BJ (cell line): ENCODE data around the gene HLA-A. TPM values are rescaled to one million over a fixed set of nuclear protein-coding genes. Genes with fewer than 3 reads are reported as not detected.
A peak's percentile ranks its signal among the peaks of the same experiment; 100 is the strongest.
"Not testable (repeated sequence)": the region's sequence is repeated elsewhere in the genome, so short reads cannot be mapped to it uniquely, and the experiment has no call there.

Experiments
- CTCF ChIA-PET: fragments of 350-600 bp; formaldehyde crosslinking; extraction: SDS; loops from one replicate; lab custom pipeline; 2021; ENCODE audit warnings: antibody characterized with exemption, inconsistent platforms; lab: Yijun Ruan, JAX
- POLR2A ChIA-PET: fragments of 300-600 bp; sonication (Branson Sonifier 250); formaldehyde crosslinking; extraction: SDS; loops from one replicate; lab custom pipeline; 2021; ENCODE audit warnings: antibody characterized with exemption; lab: Charles Lee
- DNase-seq: peaks from one replicate; pipeline ENCODE4 v3.0.0-alpha.2; 2011; ENCODE audit warnings: low read depth
- H3K27me3 ChIP-seq: 2 replicates; pipeline ENCODE4 v1.6.0; 2011; ENCODE audit warnings: low read length; ENCODE audit not compliant: control insufficient read depth, insufficient read depth
- H3K36me3 ChIP-seq: 2 replicates; pipeline ENCODE4 v1.5.1; 2011; ENCODE audit warnings: low read length; ENCODE audit not compliant: control insufficient read depth, insufficient read depth
- H3K4me3 ChIP-seq: 2 replicates; pipeline ENCODE4 v1.5.1; 2011; ENCODE audit warnings: low read depth, mild to moderate bottlenecking, control low read depth, low read length
- polyA plus RNA-seq: library from polyadenylated mRNA; depleted of rRNA; stranded (reverse); fragments of >200 nt; gene quantifications from 2 replicates; pipeline ENCODE4 v1.2.3, GENCODE V29; 2011
- TF ChIP-seq, protein P1 (sequence below): IDR thresholded peaks from 2 replicates; pipeline ENCODE4 v1.5.1; 2011; ENCODE audit warnings: low read depth, mild to moderate bottlenecking, control low read depth, inconsistent platforms, low read length, moderate library complexity; ENCODE audit not compliant: insufficient read depth

The HLA-A gene
- polyA plus RNA-seq, 1 experiment, result 737 TPM

DNA sequence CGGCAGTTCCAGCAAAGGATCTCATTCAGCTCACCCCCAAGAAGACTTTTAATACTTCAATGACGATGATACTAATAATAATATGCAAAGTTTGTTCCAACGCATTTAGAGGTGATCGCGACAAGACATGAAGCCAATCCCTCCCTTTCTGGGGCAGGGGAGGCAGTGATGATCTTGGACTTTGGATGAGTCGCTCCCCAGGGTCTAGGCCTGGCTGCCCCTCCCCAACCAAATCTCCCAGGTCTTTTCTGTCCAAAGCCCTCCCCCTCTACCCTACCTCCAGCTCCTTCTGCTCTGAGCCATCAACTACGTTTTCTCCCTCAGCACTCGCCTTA is 33.9 kb downstream of the HLA-A start:
- Histone ChIP-seq H3K36me3 (no peaks in the 10 kb centered on the region), H3K4me3 (peak overlapping the region; percentile 52), H3K27me3 (peaks cover 12% of the 10 kb centered on the region)
- TF ChIP-seq, protein P1, sequence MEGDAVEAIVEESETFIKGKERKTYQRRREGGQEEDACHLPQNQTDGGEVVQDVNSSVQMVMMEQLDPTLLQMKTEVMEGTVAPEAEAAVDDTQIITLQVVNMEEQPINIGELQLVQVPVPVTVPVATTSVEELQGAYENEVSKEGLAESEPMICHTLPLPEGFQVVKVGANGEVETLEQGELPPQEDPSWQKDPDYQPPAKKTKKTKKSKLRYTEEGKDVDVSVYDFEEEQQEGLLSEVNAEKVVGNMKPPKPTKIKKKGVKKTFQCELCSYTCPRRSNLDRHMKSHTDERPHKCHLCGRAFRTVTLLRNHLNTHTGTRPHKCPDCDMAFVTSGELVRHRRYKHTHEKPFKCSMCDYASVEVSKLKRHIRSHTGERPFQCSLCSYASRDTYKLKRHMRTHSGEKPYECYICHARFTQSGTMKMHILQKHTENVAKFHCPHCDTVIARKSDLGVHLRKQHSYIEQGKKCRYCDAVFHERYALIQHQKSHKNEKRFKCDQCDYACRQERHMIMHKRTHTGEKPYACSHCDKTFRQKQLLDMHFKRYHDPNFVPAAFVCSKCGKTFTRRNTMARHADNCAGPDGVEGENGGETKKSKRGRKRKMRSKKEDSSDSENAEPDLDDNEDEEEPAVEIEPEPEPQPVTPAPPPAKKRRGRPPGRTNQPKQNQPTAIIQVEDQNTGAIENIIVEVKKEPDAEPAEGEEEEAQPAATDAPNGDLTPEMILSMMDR, result no peak
- CTCF ChIA-PET, result interaction anchor here (0.9 to 2.3 kb wide), 8 partner anchors 9 to 133 kb away, joined by 3 to 6 read pairs (median 4); no protein-coding TSS in a partner anchor
- POLR2A ChIA-PET, result interaction anchor here (0.6 kb wide), 1 partner anchor 13 kb away, joined by 4 read pairs; no protein-coding TSS in a partner anchor
- DNase-seq, result no peak

DNA sequence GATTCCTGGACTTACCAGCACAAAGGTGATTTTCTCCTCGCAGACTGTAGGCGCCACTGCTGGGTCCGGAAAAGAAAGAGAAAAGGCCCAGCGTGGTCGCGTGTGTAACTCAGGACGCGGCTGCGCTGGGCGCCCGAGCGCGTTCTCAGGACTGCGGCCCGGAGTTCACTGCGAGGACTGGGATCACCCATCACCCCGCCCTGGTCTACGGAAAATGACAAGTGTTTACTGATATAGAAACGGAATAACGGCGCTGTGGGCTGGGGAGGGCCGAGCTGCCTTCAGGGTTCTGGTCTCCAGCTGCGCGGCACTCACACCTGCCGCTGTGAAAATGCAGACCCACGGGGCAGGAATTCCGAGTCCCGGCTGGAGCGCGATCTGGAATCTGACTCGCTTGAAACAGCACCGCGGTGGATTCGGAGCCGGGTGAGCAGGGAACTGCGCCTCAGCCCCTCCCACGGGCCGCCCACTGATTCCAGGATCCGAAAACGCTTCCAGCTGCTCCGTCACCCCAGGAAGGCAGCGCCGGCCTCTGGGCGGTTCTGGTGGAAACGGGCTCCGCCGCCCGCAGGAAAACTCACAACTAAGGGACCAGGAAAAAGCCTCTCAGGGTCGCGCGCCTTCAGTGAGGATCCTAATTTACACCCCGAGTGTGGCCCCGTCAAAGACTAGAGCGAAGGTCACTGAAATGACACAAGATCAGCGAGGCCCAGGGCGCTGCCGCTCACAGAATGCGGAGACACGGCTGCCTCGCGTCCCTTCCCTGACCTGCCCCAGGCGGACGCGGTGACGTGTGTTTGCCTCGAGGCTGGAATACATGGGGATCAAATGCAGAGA is 34.5 kb downstream of the HLA-A start:
- ChIA-PET CTCF (interaction anchor here (0.9 to 2.3 kb wide), 7 partner anchors 8 to 133 kb away, joined by 3 to 6 read pairs (median 3); no protein-coding TSS in a partner anchor), POLR2A (interaction anchor here (0.6 kb wide), 1 partner anchor 12 kb away, joined by 4 read pairs; no protein-coding TSS in a partner anchor)
- Histone ChIP-seq H3K27me3 (peaks cover 12% of the 10 kb centered on the region), H3K4me3 (peak overlapping the region; percentile 52), H3K36me3 (no peaks in the 10 kb centered on the region)
- DNase-seq, result no peak
- TF ChIP-seq, protein P1, result peak; percentile 53

DNA sequence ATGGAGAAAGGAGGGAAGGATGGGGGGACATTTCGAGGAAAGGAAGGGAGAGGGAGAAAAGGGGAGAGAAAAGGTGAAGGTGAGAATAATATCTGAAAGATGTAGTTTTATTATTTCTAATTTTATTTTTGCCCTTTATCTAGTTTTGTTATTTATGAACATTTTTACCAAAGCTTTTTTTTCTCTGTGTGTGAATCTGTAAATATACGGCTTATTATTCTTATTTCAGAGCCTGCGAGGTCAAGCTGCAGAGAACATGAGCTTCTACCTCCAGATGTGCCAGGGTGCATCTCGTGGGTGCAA is 35.0 kb downstream of the HLA-A start:
- ChIA-PET POLR2A (no interaction called here), CTCF (interaction anchor here (1.2 to 2.3 kb wide), 3 partner anchors 7 to 129 kb away, joined by 3 to 6 read pairs (median 4); no protein-coding TSS in a partner anchor)
- no peaks in the 10 kb centered on the region for H3K36me3 ChIP-seq
- TF ChIP-seq, protein P1, result no peak
- no peak for DNase-seq
- H3K4me3 ChIP-seq, result peak overlapping the region; percentile 52
- peaks cover 12% of the 10 kb centered on the region for H3K27me3 ChIP-seq

DNA sequence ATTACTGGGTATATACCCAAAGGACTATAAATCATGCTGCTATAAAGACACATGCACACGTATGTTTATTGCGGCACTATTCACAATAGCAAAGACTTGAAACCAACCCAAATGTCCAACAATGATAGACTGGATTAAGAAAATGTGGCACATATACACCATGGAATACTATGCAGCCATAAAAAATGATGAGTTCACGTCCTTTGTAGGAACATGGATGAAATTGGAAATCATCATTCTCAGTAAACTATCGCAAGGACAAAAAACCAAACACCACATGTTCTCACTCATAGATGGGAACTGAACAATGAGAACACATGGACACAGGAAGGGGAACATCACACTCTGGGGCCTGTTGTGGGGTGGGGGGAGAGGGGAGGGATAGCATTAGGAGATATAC is 37.7 kb downstream of the HLA-A start:
- DNase-seq, H3K36me3 ChIP-seq, CTCF ChIA-PET, POLR2A ChIA-PET, H3K4me3 ChIP-seq, H3K27me3 ChIP-seq: not testable (repeated sequence)

DNA sequence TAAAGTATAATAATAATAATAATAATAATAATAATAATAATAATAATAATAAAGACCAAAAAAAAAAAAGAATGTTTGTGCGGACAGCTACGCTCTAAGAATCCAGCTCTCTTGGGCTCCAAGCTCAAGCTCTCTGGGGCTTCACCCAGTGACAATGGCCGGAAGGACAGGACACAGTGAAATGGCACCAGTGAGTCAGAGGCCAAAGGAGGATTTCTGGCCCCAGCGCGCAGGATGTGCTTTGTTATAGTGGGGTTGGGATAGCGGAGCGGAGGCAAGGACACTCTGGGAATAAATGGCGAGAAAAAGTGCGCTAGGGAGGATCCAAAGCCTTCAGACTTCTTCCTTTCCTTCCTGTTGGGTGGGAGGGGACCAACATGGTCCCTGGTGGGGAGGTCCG is 38.2 kb downstream of the HLA-A start:
- no peak for DNase-seq
- ChIA-PET POLR2A (no interaction called here), CTCF (no interaction called here)
- H3K27me3 ChIP-seq, result peaks cover 4% of the 10 kb centered on the region
- no peak overlapping the region for H3K4me3 ChIP-seq
- H3K36me3 ChIP-seq, result no peaks in the 10 kb centered on the region
- TF ChIP-seq, protein P1, result no peak
